Mesothelial cell of epicardium (in vitro differentiated cells): ENCODE results near the gene PNP. TPM values are rescaled to one million over a fixed set of nuclear protein-coding genes. Genes with fewer than 3 reads are reported as not detected.

Experiments used
- DNase-seq, 2 experiments: peaks; one replicate each; pipeline ENCODE4 v3.0.0; 2021; ENCODE audit warnings: low spot score in 2 of 2; ENCODE audit not compliant: unreplicated experiment in 2 of 2
- H3K27ac Mint-ChIP-seq: 2 replicates; pipeline ENCODE4 v1.8.0; 2021; ENCODE audit warnings: mixed read lengths
- H3K27me3 Mint-ChIP-seq: 2 replicates; pipeline ENCODE4 v1.8.0; 2021; ENCODE audit warnings: low read depth, mixed read lengths
- H3K36me3 Mint-ChIP-seq: 2 replicates; pipeline ENCODE4 v1.8.0; 2021; ENCODE audit warnings: mixed read lengths
- H3K4me1 Mint-ChIP-seq: 2 replicates; pipeline ENCODE4 v1.8.0; 2021; ENCODE audit warnings: mixed read lengths
- H3K4me3 Mint-ChIP-seq: 2 replicates; pipeline ENCODE4 v1.8.0; 2021; ENCODE audit warnings: mild to moderate bottlenecking, moderate library complexity, mixed read lengths
- H3K9me3 Mint-ChIP-seq: 2 replicates; pipeline ENCODE4 v1.8.0; 2021; ENCODE audit warnings: mixed read lengths
- CTCF ChIP-seq: fragments of 200-600 bp; sonication (generic); IDR thresholded peaks from one replicate; pipeline ENCODE4 v1.5.0; 2021; ENCODE audit warnings: antibody characterized with exemption; ENCODE audit not compliant: unreplicated experiment
- total RNA-seq: library from RNA; stranded (reverse); gene quantifications from 3 replicates; pipeline ENCODE4 v1.2.1, GENCODE V29; 2021

The PNP gene
- total RNA-seq, 1 donor from 2014 or later, result 10.3 TPM

DNA sequence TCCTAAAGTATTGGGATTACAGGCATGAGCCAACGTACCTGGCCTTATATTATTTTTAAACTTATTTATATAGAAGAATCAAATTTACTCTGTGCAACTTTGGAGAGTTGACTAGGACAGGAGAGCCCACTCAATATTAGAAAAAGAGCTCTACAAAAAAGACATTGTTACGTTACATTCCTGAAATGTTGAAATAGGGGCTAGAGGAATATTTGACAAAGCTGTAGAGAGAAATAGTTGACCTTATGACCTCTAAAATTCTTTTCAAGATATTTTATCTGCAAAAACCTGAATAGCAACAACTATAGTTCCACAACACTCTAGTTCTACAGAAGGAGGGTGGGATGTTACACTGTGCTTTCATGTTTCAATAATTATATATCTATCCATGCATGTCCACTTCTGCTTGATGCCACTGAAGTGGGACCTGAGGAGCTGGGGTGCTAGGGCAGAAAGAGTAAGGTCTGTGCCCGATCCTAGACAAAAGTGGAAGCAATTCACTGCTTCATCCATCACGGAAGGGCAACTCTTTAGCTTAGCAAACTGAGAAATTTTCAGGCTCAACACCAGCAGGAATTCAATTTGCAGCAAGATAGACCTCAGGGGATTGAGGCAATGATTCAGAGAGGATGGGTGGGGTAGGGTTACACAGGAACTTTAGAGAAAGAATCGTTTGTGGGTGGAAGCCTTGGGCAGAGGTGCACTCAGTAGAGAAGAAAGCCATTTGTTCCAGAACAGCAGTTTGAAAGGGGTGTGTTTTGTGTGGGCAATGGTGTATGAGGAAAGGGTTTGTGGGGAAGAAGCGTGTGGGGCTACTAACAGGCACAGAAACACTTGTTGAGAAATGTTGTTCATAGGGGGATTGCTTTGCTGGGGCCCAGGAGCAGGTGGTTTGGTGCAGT is 20.1 kb downstream of the PNP start:
- Mint-ChIP-seq H3K27me3 (no peaks in the 10 kb centered on the region), H3K27ac (peak overlapping the region; percentile 49), H3K4me1 (peaks cover 8% of the 10 kb centered on the region), H3K4me3 (no peak overlapping the region), H3K36me3 (no peaks in the 10 kb centered on the region), H3K9me3 (no peaks in the 10 kb centered on the region)
- TF ChIP-seq CTCF, result no peak
- DNase-seq, result no peak

GRCh38 chr14:20490563-20490962 is 21.4 kb downstream of the PNP start:
- Mint-ChIP-seq H3K9me3 (no peaks in the 10 kb centered on the region), H3K27ac (no peak overlapping the region)

DNA sequence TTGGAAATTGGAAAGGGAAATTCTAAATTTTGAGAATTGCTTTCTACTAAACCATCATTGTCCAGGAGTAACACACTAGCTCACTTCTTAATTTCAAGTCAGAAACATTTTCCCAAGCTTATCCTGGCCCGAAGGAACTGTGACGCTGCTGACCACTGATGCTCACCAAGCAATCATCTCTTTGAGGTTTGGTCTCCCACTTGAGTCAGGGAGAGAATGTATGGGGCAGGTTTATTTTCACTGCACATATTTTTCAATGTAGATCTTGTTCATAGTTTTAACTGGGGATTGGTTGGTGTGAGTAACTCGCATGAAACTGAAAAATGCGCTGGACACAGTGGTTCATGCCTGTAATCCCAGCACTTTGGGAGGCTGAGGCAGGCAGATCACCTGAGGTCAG is 23.3 kb downstream of the PNP start:
- H3K27ac Mint-ChIP-seq, result no peak overlapping the region
- H3K4me1 Mint-ChIP-seq, result peaks cover 8% of the 10 kb centered on the region
- no peak overlapping the region for H3K4me3 Mint-ChIP-seq
- no peak for DNase-seq
- no peaks in the 10 kb centered on the region for H3K9me3 Mint-ChIP-seq
- no peaks in the 10 kb centered on the region for H3K27me3 Mint-ChIP-seq
- TF ChIP-seq CTCF, result no peak
- H3K36me3 Mint-ChIP-seq, result no peaks in the 10 kb centered on the region

More at GRCh38 chr14:20490563-20490962, 21.4 kb downstream of the PNP start:
- peaks cover 8% of the 10 kb centered on the region for H3K4me1 Mint-ChIP-seq
- no peaks in the 10 kb centered on the region for H3K36me3 Mint-ChIP-seq
- TF ChIP-seq CTCF, result no peak
- DNase-seq, result no peak
- H3K27me3 Mint-ChIP-seq, result no peaks in the 10 kb centered on the region
- H3K4me3 Mint-ChIP-seq, result no peak overlapping the region

DNA sequence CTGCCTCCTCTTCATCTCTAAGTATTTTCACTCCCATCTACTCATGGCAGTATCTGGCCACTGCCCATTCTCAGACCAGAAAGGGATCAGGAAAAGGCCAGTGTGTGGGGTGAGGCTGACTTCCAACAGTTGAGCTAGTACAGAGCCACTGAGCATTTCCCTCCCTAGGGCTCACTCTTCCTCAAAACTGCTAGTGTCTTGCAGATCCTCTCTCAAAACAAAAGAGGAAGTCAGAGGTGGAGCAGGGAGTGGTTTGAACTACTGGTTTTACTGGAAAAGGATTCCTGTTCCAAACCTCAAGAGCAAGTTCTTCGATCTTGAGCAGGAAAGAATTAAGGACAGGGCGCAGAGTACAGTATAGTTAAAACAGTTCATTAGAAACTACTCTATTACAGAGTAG is 24.4 kb downstream of the PNP start:
- Mint-ChIP-seq H3K4me1 (peaks cover 8% of the 10 kb centered on the region), H3K36me3 (no peaks in the 10 kb centered on the region), H3K4me3 (no peak overlapping the region), H3K27me3 (no peaks in the 10 kb centered on the region), H3K9me3 (no peaks in the 10 kb centered on the region), H3K27ac (no peak overlapping the region)
- no peak for DNase-seq
- no peak for TF ChIP-seq CTCF

DNA sequence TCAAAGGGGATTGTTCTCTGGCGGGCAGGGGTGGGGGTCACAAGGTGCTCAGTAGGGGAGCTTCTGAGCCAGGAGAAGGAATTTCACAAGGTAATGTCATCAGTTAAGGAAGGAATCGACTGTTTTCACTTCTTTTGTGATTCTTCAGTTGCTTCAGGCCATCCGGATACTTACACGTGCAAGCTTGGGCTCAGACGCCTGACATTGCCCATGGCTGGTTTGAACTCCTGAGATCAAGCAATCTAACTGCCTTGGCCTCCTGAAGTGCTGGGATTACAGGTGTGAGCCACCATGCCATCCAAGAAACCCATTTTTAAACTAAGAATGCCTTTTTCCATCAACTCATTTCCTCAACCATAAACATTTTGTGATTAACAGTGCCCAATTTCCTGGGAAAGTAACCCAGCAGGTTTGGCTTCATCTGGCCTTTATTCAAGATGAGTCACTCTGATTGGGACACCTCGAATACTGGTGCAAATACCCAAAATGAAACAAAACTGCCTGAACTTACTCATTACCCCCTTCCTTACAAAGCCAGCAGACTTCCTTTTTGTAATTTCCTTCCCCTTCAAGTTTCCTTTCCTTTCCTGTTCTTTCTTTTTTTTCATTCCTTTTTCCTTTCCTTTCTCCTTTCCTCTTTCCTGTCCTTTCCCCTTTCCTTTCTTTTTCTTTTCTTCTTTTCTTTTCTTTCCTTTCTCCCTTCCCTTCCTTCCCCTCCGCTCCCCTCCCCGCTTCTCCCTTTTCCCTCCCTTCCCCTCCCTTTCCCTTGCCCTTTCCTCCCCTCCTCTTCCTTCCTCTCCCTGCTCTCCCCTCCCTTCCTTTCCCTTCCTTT is 25.9 kb downstream of the PNP start:
- no peaks in the 10 kb centered on the region for H3K36me3 Mint-ChIP-seq
- peaks cover 1% of the 10 kb centered on the region for H3K4me1 Mint-ChIP-seq
- DNase-seq, result no peak
- no peaks in the 10 kb centered on the region for H3K9me3 Mint-ChIP-seq
- TF ChIP-seq CTCF, result no peak
- H3K27ac Mint-ChIP-seq, result no peak overlapping the region
- no peak overlapping the region for H3K4me3 Mint-ChIP-seq
- H3K27me3 Mint-ChIP-seq, result no peaks in the 10 kb centered on the region
